GM10248 (cell line): ENCODE measurements around the gene KLB.
A peak's percentile ranks its signal among the peaks of the same experiment; 100 is the strongest.
"Not testable (repeated sequence)": the region's sequence is repeated elsewhere in the genome, so short reads cannot be mapped to it uniquely, and the experiment has no call there.

ENCODE experiments used
- CTCF ChIA-PET: fragments of 300-600 bp; sonication (Branson Sonifier 250); formaldehyde crosslinking; extraction: SDS; loops from one replicate; lab custom pipeline; 2021; ENCODE audit warnings: antibody characterized with exemption; lab: Yijun Ruan, JAX
- POLR2A ChIA-PET: fragments of 350-650 bp; sonication (Branson Sonifier 250); formaldehyde crosslinking; extraction: SDS; loops from one replicate; lab custom pipeline; 2020; ENCODE audit warnings: antibody characterized with exemption; lab: Yijun Ruan, JAX
- DNase-seq: peaks from one replicate; pipeline ENCODE4 v3.0.0; 2012; ENCODE audit errors: extremely low spot score
- CTCF ChIP-seq: IDR thresholded peaks from 2 replicates; pipeline ENCODE4 v1.5.1; 2012; ENCODE audit warnings: mild to moderate bottlenecking, low read depth; ENCODE audit errors: extremely low read depth, missing control alignments, control extremely low read depth

The KLB gene

DNA sequence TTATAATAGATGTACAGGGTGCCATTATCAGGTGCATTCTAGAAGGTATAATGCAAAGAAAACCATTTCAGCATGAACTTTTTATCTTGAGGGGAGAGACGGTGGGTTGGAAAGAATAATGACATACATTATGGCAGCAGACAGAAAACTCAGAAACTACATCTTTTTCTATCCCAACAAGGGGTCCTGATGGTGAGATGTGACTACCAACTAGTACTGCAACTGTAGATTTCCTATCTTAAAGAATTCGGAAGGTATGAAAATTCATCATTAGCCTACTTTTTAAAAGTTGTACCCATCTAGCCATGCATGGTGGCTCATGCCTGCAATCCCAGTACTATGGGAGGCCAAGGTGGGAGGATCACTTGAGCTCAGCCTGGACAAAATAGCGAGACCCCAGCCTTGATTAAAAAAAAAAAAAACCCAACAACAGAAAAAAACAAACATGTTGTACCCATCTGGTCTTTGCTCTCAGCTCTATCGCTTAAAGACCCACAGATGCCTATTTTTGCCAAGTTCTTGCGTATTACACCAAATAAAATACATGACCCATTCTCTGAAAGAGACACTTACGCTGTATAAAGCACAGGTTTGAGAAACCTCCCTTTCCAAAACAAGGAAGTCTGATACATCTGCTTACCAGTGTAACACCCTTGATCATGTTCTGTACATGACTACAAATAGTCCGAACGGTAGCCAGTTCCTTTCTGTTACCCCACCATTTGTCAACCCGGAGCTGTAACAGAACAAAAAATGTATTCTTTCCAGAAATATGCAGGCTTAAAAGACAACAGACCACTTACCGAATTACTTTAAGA, 50.4 kb downstream of the KLB start:
- TF ChIP-seq CTCF = no peak
- CTCF ChIA-PET = interaction anchor here (1.0 to 4.8 kb wide), 5 partner anchors 9 to 518 kb away, joined by 3 to 24 read pairs (median 6); no protein-coding TSS in a partner anchor
- DNase-seq = no peak
- POLR2A ChIA-PET = interaction anchor here (1.5 kb wide), 1 partner anchor 12 kb away, joined by 5 read pairs; no protein-coding TSS in a partner anchor

DNA sequence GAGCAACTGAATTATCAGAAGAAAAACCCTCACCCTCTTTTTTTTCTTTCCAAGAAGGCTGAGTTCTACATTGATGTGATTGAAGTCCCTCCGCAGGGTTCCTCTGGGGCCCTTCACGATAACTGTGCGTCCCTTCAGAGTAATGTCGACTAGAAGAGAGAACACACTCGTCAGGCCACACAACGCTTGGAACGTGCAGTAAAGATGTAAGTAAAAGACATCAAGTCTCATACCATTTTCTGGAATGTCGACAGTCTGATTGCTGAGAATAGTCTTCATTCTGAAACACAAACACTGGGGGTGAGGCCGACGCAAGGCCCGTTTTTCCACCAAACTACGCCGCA, 51.4 kb downstream of the KLB start:
- ChIA-PET POLR2A (interaction anchor here (1.5 to 1.7 kb wide), 2 partner anchors 11 kb away, joined by 5 to 10 read pairs; no protein-coding TSS in a partner anchor), CTCF (interaction anchor here (1.3 to 4.8 kb wide), 3 partner anchors 10 to 518 kb away, joined by 3 to 24 read pairs (median 6); no protein-coding TSS in a partner anchor)
- not testable (repeated sequence) for DNase-seq

DNA sequence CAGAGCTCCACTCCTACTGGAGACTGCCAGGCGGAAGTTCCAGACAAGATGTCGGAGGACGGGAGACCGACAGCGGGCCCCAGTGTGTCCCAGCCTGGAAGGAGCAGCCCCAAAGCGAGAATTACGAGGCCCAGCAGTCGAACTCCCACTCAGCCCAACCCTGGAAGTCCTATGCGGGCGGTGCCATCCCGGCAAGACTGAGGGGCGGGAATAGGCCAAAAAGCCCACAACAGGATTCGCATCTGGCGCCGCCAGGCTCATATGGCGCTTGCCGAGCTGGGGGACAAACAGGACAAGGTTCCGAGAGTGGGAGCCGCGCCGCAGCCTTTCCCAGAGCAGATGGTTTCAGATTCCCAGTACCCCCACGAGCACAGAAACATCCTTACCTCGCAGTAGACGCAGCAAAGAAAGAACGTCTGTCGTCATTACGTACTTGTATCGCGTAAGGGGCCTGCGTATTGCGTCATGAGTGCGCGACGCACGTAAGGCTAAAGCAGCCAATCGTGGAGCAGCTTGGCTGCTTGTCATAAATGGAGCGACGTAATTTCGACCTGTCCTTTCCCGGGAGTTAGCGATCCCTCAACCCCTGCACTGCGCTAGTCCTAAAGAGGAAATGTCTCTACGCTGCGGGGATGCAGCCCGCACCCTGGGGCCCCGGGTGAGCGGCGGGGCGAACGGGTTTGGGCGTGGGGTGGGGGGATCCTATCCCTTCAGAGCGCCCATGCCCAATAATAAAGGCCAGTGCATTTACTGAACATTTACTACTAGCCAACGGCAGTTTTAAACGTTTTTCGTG, 52.0 kb downstream of the KLB start, which contains the start of the genes LIAS and RPL9:
Gene LIAS, plus strand, starts transcription at position 552 of the 796 bp plus-strand sequence. Its CDS starts 62 bp downstream, at position 614.
Gene RPL9, minus strand, starts transcription at position 418 of the 796 bp plus-strand sequence. CDS start 483 bp downstream, outside the sequence.
- TF ChIP-seq CTCF = no peak
- POLR2A ChIA-PET = interaction anchor here (0.5 to 1.7 kb wide), 4 partner anchors 11 to 1581 kb away, joined by 3 to 10 read pairs (median 4); no protein-coding TSS in a partner anchor
- DNase-seq = peak; percentile 96
- CTCF ChIA-PET = interaction anchor here (0.9 to 4.8 kb wide), 4 partner anchors 10 to 517 kb away, joined by 3 to 24 read pairs (median 4); no protein-coding TSS in a partner anchor

DNA sequence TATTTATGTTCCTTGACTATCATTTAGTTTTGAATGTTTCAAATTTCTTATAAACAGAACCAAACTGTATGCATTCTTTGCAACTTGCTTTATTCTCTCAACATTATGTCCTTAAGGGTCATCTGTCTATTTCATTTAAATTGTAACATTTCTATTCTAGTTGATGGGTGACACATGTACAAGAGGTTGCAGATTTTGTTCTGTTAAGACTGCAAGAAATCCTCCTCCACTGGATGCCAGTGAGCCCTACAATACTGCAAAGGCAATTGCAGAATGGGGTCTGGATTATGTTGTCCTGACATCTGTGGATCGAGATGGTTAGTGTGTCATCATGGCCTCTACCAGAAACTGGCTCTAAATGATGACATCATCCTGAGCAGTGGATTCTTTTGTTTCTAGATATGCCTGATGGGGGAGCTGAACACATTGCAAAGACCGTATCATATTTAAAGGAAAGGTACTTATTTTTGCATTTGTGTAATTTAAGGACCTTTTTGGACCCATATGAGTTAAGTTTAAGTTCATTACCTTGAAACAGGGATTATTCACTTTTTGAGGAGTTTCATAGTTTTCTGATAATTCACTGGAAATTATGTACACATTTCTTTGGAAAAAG, 58.3 kb downstream of the KLB start:
- ChIA-PET POLR2A (no interaction called here), CTCF (interaction anchor here (1.2 to 2.3 kb wide), 2 partner anchors 17 to 852 kb away, joined by 3 to 5 read pairs; no protein-coding TSS in a partner anchor)
- TF ChIP-seq CTCF = no peak
- DNase-seq = no peak

DNA sequence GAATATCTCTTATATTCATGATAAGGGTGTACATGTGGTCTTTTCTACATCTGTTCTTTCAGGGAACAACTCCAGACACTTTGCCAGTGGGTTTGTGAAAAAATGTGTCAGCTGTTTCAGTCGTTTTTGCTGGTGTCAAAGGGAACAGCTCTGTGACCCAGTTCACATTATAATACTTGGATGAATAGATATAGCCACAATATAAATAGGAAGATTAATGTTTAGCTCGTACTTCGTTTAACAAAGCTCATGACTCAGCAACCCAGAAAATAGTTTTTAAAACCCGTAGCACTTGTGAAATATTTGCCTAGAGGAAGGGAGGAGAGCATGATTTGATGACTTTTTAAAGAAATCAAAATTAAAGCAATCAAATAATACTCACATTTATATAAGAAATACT, 60.0 kb downstream of the KLB start:
- no peak for DNase-seq
- ChIA-PET CTCF (interaction anchor here (1.0 to 2.3 kb wide), 7 partner anchors 10 to 850 kb away, joined by 3 to 5 read pairs (median 4); partner anchors contain the start of gene PDS5A), POLR2A (no interaction called here)
- TF ChIP-seq CTCF = no peak

DNA sequence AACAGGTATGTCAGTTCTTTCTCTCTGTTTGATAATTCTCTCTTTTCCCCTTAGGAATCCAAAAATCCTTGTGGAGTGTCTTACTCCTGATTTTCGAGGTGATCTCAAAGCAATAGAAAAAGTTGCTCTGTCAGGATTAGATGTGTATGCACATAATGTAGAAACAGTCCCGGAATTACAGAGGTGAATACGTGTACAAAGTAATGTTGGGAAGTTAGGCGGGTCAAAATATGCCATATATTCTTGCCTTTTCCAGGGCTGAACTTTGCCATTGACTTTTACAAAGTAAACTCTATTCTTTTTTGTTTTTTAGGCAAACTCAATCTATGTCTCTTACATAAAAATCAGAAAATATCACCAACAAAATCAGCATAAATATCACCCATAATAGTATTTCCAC, 60.7 kb downstream of the KLB start:
- no peak for TF ChIP-seq CTCF
- CTCF ChIA-PET = interaction anchor here (1.0 to 2.3 kb wide), 3 partner anchors 487 to 849 kb away, joined by 3 to 5 read pairs (median 5); no protein-coding TSS in a partner anchor
- DNase-seq = no peak
- POLR2A ChIA-PET = no interaction called here
